ENCODE results near the gene ZNF570.

ZNF570 gene

GRCh38 chr19:37506387-37507166 is 37.4 kb downstream of the ZNF570 start, which contains the start of gene ZNF793:
TSS of gene ZNF793 (plus strand) at chr19:37506939. CDS start at chr19:37523440, 16,501 bp downstream.
- Histone ChIP-seq H3K27ac (ENCODE audit: low read length) (peak within 1 kb of the TSS; percentile 95), H3K36me3 (ENCODE audit: control insufficient read depth in 1 of 2, insufficient read depth in 2 of 2, low read length in 2 of 2) (peaks cover 0 to 9% of the 10 kb centered on the region in 2 donors), H3K9me3 (ENCODE audit: control insufficient read depth in 1 of 2, low read length in 2 of 2) (peaks cover 0 to 7% of the 10 kb centered on the region in 2 donors)

GRCh38 chr19:37507167-37507464 is 38.0 kb downstream of the ZNF570 start:
- Histone ChIP-seq H3K4me3 (ENCODE audit: low read depth in 1 of 2, low read length in 2 of 2) (peak overlapping the region; percentile 88 to 95), H3K27ac (ENCODE audit: low read length) (peak overlapping the region; percentile 95), H3K27me3 (ENCODE audit: low read depth, low read length) (no peaks in the 10 kb centered on the region), H3K4me1 (ENCODE audit: control insufficient read depth in 1 of 2, insufficient read depth in 2 of 2, low read length in 2 of 2) (peaks cover 0 to 4% of the 10 kb centered on the region in 2 donors), H3K9me3 (ENCODE audit: control insufficient read depth in 1 of 2, low read length in 2 of 2) (peaks cover 0 to 10% of the 10 kb centered on the region in 2 donors), H3K36me3 (ENCODE audit: control insufficient read depth in 1 of 2, insufficient read depth in 2 of 2, low read length in 2 of 2) (peaks cover 0 to 14% of the 10 kb centered on the region in 2 donors)

More at GRCh38 chr19:37506387-37507166, 37.4 kb downstream of the ZNF570 start, which contains the start of gene ZNF793:
- Histone ChIP-seq H3K4me1 (ENCODE audit: control insufficient read depth in 1 of 2, insufficient read depth in 2 of 2, low read length in 2 of 2) (peaks cover 0 to 4% of the 10 kb centered on the region in 2 donors), H3K27me3 (ENCODE audit: low read depth, low read length) (no peaks in the 10 kb centered on the region), H3K4me3 (ENCODE audit: low read depth in 1 of 2, low read length in 2 of 2) (peak within 1 kb of the TSS; percentile 88 to 95)

- Histone ChIP-seq H3K36me3 (ENCODE audit: control insufficient read depth in 1 of 2, insufficient read depth in 2 of 2, low read length in 2 of 2) (peaks cover 2 to 51% of the 10 kb centered on the region in 2 donors), H3K9me3 (ENCODE audit: control insufficient read depth in 1 of 2, low read length in 2 of 2) (peaks cover 0 to 21% of the 10 kb centered on the region in 2 donors)
These were observed 42.0 kb downstream of the ZNF570 start for GRCh38 chr19:37511186-37511585.

GRCh38 chr19:37511821-37512220 is 42.7 kb downstream of the ZNF570 start:
- Histone ChIP-seq H3K4me3 (ENCODE audit: low read depth in 1 of 2, low read length in 2 of 2) (no peak overlapping the region), H3K27ac (ENCODE audit: low read length) (no peak overlapping the region), H3K27me3 (ENCODE audit: low read depth, low read length) (no peaks in the 10 kb centered on the region), H3K9me3 (ENCODE audit: control insufficient read depth in 1 of 2, low read length in 2 of 2) (peaks cover 0 to 24% of the 10 kb centered on the region in 2 donors), H3K36me3 (ENCODE audit: control insufficient read depth in 1 of 2, insufficient read depth in 2 of 2, low read length in 2 of 2) (peaks cover 2 to 58% of the 10 kb centered on the region in 2 donors), H3K4me1 (ENCODE audit: control insufficient read depth in 1 of 2, insufficient read depth in 2 of 2, low read length in 2 of 2) (no peaks in the 10 kb centered on the region)

More at GRCh38 chr19:37511186-37511585, 42.0 kb downstream of the ZNF570 start:
- Histone ChIP-seq H3K27ac (ENCODE audit: low read length) (no peak overlapping the region), H3K4me3 (ENCODE audit: low read depth in 1 of 2, low read length in 2 of 2) (no peak overlapping the region), H3K4me1 (ENCODE audit: control insufficient read depth in 1 of 2, insufficient read depth in 2 of 2, low read length in 2 of 2) (no peaks in the 10 kb centered on the region), H3K27me3 (ENCODE audit: low read depth, low read length) (no peaks in the 10 kb centered on the region)

GRCh38 chr19:37513397-37513796 is 44.2 kb downstream of the ZNF570 start:
- no peaks in the 10 kb centered on the region for H3K4me1 ChIP-seq (ENCODE audit: control insufficient read depth in 1 of 2, insufficient read depth in 2 of 2, low read length in 2 of 2)
- no peak overlapping the region for H3K27ac ChIP-seq (ENCODE audit: low read length)
- peaks cover 2 to 71% of the 10 kb centered on the region in 2 donors for H3K36me3 ChIP-seq (ENCODE audit: control insufficient read depth in 1 of 2, insufficient read depth in 2 of 2, low read length in 2 of 2)
- H3K27me3 ChIP-seq (ENCODE audit: low read depth, low read length), result no peaks in the 10 kb centered on the region
- H3K4me3 ChIP-seq (ENCODE audit: low read depth in 1 of 2, low read length in 2 of 2), result no peak overlapping the region
- peaks cover 0 to 21% of the 10 kb centered on the region in 2 donors for H3K9me3 ChIP-seq (ENCODE audit: control insufficient read depth in 1 of 2, low read length in 2 of 2)

- H3K4me3 ChIP-seq (ENCODE audit: low read depth in 1 of 2, low read length in 2 of 2), result peak overlapping the region in 1 of 2 donors; percentile 48
- peaks cover 9 to 76% of the 10 kb centered on the region in 2 donors for H3K36me3 ChIP-seq (ENCODE audit: control insufficient read depth in 1 of 2, insufficient read depth in 2 of 2, low read length in 2 of 2)
- H3K4me1 ChIP-seq (ENCODE audit: control insufficient read depth in 1 of 2, insufficient read depth in 2 of 2, low read length in 2 of 2), result no peaks in the 10 kb centered on the region
- H3K27me3 ChIP-seq (ENCODE audit: low read depth, low read length), result no peaks in the 10 kb centered on the region
- H3K9me3 ChIP-seq (ENCODE audit: control insufficient read depth in 1 of 2, low read length in 2 of 2), result peaks cover 6 to 39% of the 10 kb centered on the region in 2 donors
- no peak overlapping the region for H3K27ac ChIP-seq (ENCODE audit: low read length)
These were observed 50.7 kb downstream of the ZNF570 start for GRCh38 chr19:37519890-37520289.

- Histone ChIP-seq H3K4me1 (ENCODE audit: control insufficient read depth in 1 of 2, insufficient read depth in 2 of 2, low read length in 2 of 2) (no peaks in the 10 kb centered on the region), H3K27ac (ENCODE audit: low read length) (no peak overlapping the region), H3K9me3 (ENCODE audit: control insufficient read depth in 1 of 2, low read length in 2 of 2) (peaks cover 51 to 82% of the 10 kb centered on the region in 2 donors), H3K36me3 (ENCODE audit: control insufficient read depth in 1 of 2, insufficient read depth in 2 of 2, low read length in 2 of 2) (peaks cover 31 to 51% of the 10 kb centered on the region in 2 donors), H3K27me3 (ENCODE audit: low read depth, low read length) (no peaks in the 10 kb centered on the region), H3K4me3 (ENCODE audit: low read depth in 1 of 2, low read length in 2 of 2) (peak overlapping the region; percentile 37 to 59)
These were observed 68.3 kb downstream of the ZNF570 start for GRCh38 chr19:37537391-37537947.

Data from muscle layer of duodenum (tissue), 2 donors.